GM19099 (cell line): Measurements from ENCODE around the gene TTC31.
A peak's percentile ranks its signal among the peaks of the same experiment; 100 is the strongest.

Experiments
- POLR2A ChIP-seq: IDR thresholded peaks from 3 replicates; pipeline ENCODE4 v1.6.1; 2011; ENCODE audit warnings: low read depth; ENCODE audit not compliant: insufficient read length; ENCODE audit errors: extremely low read depth

The TTC31 gene

GRCh38 chr2:74498500-74499266, 15.8 kb downstream of the TTC31 start:
- no peak for TF ChIP-seq POLR2A

GRCh38 chr2:74499267-74499939, 16.5 kb downstream of the TTC31 start, which contains the start of gene LBX2:
LBX2 (minus strand) TSS chr2:74499603; CDS start chr2:74499537, 66 bp downstream.
- TF ChIP-seq POLR2A, result no peak

- TF ChIP-seq POLR2A, result no peak
These were observed 17.2 kb downstream of the TTC31 start for GRCh38 chr2:74499940-74500577.

GRCh38 chr2:74500578-74500946, 17.7 kb downstream of the TTC31 start:
- TF ChIP-seq POLR2A, result no peak

GRCh38 chr2:74501335-74502071, 18.6 kb downstream of the TTC31 start:
- no peak for TF ChIP-seq POLR2A

- TF ChIP-seq POLR2A, result no peak
These were observed 19.4 kb downstream of the TTC31 start for GRCh38 chr2:74502147-74502719.

DNA sequence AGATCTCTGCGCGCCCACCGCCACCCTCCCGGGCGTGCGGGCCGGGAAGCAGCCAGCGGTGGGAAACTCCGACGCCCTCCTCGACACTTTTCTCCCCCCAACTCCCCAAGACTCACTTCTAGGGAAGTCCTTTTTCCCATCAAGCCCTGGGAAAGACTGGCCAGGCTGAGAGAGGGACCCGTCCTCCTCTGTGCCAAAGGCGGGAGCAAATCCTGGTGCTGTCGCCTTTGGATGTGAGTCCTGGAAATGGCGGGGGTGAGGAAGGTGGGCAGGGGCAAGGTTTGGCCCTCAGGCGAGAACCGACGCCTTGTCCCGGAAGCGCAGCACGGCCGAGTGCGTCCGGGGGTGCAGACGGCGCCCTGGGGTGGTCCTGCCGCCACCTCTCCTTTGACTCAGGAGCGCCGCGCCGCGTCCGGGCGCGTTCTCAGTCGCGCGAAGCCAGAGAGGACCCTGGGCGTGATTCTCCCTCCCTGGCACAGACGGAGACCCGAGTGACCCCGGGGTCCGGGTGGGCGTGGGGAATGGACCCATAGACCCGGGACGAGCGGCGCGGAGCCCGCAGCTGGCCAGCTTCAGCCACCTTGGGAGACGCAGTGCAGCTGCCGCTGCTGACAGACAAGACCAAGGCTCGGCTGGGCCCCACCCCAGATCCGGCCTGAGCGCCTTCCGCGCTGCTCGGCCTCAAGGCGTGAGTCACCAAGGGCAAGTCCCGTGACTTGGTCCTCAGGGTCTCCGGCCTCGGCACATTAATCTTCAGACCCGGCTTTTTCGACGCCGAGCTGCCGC, 20.0 kb downstream of the TTC31 start:
- peak; percentile 88 for TF ChIP-seq POLR2A

GRCh38 chr2:74503506-74504475, 20.9 kb downstream of the TTC31 start:
- no peak for TF ChIP-seq POLR2A

DNA sequence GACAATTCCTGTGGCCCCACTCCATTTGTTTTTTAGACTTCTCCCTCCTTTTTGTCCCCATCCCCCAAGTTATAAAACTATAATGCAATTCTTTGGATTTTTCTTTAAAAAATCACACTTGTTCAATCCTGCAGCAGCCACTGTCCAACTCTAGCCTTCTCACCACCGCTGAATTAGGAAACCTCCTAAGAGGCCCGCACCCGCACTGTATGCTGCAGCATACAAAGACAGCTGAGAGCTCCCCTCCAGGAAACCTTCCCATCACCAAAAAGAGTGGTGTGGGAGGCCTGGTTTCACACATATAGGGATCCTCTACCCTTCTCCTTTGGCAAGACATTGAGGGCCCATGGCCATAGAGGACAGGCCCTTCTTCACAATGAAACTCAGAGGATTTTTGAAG, 21.7 kb downstream of the TTC31 start:
- TF ChIP-seq POLR2A, result peak; percentile 15

- TF ChIP-seq POLR2A, result no peak
These were observed 22.8 kb downstream of the TTC31 start for GRCh38 chr2:74505448-74506246.

- TF ChIP-seq POLR2A, result peak; percentile 90
These were observed 24.5 kb downstream of the TTC31 start, which contains the start of gene PCGF1 for GRCh38 chr2:74507145-74507925. PCGF1 (minus strand) TSS chr2:74507695; CDS start chr2:74507668, 27 bp downstream.

- no peak for TF ChIP-seq POLR2A
These were observed 25.1 kb downstream of the TTC31 start for GRCh38 chr2:74507926-74508520.
